Measurements from ENCODE around the gene MAD1L1.

Gene MAD1L1

DNA sequence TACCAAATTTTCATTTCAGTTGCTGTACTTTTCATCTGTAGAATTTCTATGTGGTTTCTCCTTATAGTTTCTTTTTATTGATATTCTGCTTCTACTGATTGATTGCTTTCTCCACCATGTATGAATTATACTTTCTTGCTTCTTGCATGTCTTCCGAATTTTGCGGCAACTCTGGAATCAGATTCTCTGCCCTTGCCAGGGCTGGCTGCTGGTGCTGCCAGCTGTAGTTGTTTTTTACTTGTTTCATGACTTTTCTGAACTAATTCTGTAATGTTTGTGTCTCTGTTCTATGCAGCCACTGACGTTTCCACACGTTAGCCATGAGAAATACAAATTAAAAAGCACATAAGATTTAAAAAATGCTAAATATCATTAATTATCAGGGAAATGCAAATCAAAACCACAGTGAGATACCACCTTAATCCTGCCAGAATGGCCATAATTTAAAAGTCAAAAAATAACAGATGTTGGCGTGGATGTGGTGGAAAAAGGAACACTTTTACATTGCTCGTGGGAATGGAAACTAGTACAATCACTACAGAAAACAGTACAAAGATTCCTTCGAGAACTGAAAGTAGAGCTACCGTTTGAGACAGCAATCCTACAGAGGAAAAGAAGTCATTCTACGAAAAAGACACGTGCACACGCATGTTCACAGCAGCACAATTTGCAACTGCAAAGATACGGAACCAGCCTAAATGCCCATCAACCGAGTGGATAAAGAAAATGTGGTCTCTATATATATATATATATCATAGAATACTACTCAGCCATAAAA lies 51.5 kb downstream of the MAD1L1 start:
- no peaks in the 10 kb centered on the region for H3K27me3 ChIP-seq (replicated peaks; ENCODE audit: control insufficient read depth, insufficient read depth, low read length, poor library complexity, severe bottlenecking)
- no peaks in the 10 kb centered on the region for H3K9me3 ChIP-seq (ENCODE audit: control insufficient read depth, low read length)
- DNase-seq = no peak
- H3K36me3 ChIP-seq (ENCODE audit: control insufficient read depth, insufficient read depth, low read length) = no peaks in the 10 kb centered on the region
- no peaks in the 10 kb centered on the region for H3K4me1 ChIP-seq (ENCODE audit: control insufficient read depth, insufficient read depth, low read length, poor library complexity, severe bottlenecking)
- H3K4me3 ChIP-seq (ENCODE audit: insufficient read depth, low read depth, low read length, poor library complexity, severe bottlenecking) = no peak overlapping the region
- no peak overlapping the region for H3K27ac ChIP-seq (ENCODE audit: insufficient read depth, low read length, poor library complexity, severe bottlenecking)

- H3K9me3 ChIP-seq (ENCODE audit: control insufficient read depth, low read length) = no peaks in the 10 kb centered on the region
- H3K4me1 ChIP-seq (ENCODE audit: control insufficient read depth, insufficient read depth, low read length, poor library complexity, severe bottlenecking) = no peaks in the 10 kb centered on the region
- H3K27ac ChIP-seq (ENCODE audit: insufficient read depth, low read length, poor library complexity, severe bottlenecking) = no peak overlapping the region
- H3K36me3 ChIP-seq (ENCODE audit: control insufficient read depth, insufficient read depth, low read length) = no peaks in the 10 kb centered on the region
- no peaks in the 10 kb centered on the region for H3K27me3 ChIP-seq (replicated peaks; ENCODE audit: control insufficient read depth, insufficient read depth, low read length, poor library complexity, severe bottlenecking)
- no peak overlapping the region for H3K4me3 ChIP-seq (ENCODE audit: insufficient read depth, low read depth, low read length, poor library complexity, severe bottlenecking)
- DNase-seq = no peak
These were observed 52.7 kb downstream of the MAD1L1 start for GRCh38 chr7:2180081-2180480.

DNA sequence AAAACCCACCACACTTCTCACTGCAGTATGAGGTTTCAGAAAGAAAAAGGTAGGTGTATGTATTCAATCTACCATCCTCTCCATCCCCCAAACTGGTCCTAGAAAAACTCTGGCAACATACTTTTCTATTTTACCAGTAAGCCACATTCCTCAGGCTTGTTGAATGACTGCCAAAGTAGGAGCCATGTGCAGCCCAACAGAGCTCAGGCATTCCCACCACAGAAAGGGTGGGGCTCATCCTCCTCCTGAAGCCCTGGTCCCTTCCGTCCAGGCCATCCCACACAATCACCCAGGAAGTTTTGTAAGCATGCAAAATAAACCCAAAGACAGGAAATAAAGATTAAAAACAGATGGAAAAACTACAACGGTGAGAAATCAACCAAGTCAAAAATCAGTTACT lies 57.2 kb downstream of the MAD1L1 start:
- DNase-seq = no peak
- Histone ChIP-seq H3K36me3 (ENCODE audit: control insufficient read depth, insufficient read depth, low read length) (no peaks in the 10 kb centered on the region), H3K27ac (ENCODE audit: insufficient read depth, low read length, poor library complexity, severe bottlenecking) (no peak overlapping the region), H3K27me3 (replicated peaks; ENCODE audit: control insufficient read depth, insufficient read depth, low read length, poor library complexity, severe bottlenecking) (no peaks in the 10 kb centered on the region), H3K9me3 (ENCODE audit: control insufficient read depth, low read length) (no peaks in the 10 kb centered on the region), H3K4me1 (ENCODE audit: control insufficient read depth, insufficient read depth, low read length, poor library complexity, severe bottlenecking) (no peaks in the 10 kb centered on the region), H3K4me3 (ENCODE audit: insufficient read depth, low read depth, low read length, poor library complexity, severe bottlenecking) (no peak overlapping the region)

DNA sequence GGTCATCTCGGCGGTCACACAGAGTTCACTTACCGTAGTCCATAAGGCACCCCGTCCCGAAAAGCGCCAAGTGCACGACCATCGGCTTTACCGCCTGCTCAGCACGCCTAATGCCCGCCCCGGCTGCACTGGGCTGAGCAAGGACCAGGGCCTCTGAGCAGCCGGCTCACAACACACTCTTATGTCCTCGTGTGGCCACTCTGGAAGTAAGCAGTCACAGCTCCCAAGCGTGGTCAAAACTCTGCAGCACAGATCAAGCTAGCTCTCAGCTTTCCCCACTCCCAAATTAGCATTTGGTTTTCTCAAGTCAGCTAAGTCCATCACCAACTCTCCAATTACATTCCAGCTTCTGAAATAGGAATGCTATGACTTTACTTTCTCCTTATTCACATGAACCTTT lies 57.7 kb downstream of the MAD1L1 start:
- Histone ChIP-seq H3K4me1 (ENCODE audit: control insufficient read depth, insufficient read depth, low read length, poor library complexity, severe bottlenecking) (no peaks in the 10 kb centered on the region), H3K36me3 (ENCODE audit: control insufficient read depth, insufficient read depth, low read length) (no peaks in the 10 kb centered on the region)

DNA sequence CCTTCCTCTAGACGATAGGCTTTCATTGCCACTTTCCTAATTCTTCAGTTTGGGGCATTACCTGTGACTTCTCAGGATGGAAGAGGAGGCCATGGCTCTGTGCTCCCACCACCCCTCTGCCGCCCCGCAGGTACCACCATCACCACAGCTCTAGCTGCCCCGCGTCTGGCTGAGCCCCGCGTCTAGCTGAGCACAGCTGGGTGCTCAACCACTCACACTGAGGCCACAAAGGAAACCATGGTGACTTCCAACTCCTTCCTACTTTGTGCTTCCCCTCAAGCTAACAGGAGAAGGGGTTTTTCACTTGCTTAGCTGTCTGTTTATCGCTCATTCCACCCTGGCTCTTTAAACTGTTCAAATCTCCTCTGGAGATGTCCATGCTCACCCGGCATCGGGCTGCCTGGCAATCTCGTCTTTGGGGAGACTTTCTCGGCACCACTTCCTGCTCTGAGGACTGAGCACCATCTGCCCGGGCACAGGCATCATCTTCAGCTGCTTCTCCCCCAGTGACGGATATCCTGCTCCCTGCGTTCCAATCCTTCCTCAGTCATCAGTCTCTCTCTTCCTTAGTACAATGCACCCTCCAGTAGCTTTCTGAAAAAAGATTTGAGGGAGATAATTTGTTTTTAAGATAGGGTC lies 59.4 kb downstream of the MAD1L1 start:
- Histone ChIP-seq H3K9me3 (ENCODE audit: control insufficient read depth, low read length) (no peaks in the 10 kb centered on the region), H3K27ac (ENCODE audit: insufficient read depth, low read length, poor library complexity, severe bottlenecking) (no peak overlapping the region), H3K27me3 (replicated peaks; ENCODE audit: control insufficient read depth, insufficient read depth, low read length, poor library complexity, severe bottlenecking) (no peaks in the 10 kb centered on the region), H3K36me3 (ENCODE audit: control insufficient read depth, insufficient read depth, low read length) (no peaks in the 10 kb centered on the region), H3K4me1 (ENCODE audit: control insufficient read depth, insufficient read depth, low read length, poor library complexity, severe bottlenecking) (no peaks in the 10 kb centered on the region), H3K4me3 (ENCODE audit: insufficient read depth, low read depth, low read length, poor library complexity, severe bottlenecking) (no peak overlapping the region)
- no peak for DNase-seq

More for the DNA sequence above, 57.7 kb downstream of the MAD1L1 start:
- DNase-seq = no peak
- Histone ChIP-seq H3K4me3 (ENCODE audit: insufficient read depth, low read depth, low read length, poor library complexity, severe bottlenecking) (no peak overlapping the region), H3K27ac (ENCODE audit: insufficient read depth, low read length, poor library complexity, severe bottlenecking) (no peak overlapping the region), H3K9me3 (ENCODE audit: control insufficient read depth, low read length) (no peaks in the 10 kb centered on the region), H3K27me3 (replicated peaks; ENCODE audit: control insufficient read depth, insufficient read depth, low read length, poor library complexity, severe bottlenecking) (no peaks in the 10 kb centered on the region)

DNA sequence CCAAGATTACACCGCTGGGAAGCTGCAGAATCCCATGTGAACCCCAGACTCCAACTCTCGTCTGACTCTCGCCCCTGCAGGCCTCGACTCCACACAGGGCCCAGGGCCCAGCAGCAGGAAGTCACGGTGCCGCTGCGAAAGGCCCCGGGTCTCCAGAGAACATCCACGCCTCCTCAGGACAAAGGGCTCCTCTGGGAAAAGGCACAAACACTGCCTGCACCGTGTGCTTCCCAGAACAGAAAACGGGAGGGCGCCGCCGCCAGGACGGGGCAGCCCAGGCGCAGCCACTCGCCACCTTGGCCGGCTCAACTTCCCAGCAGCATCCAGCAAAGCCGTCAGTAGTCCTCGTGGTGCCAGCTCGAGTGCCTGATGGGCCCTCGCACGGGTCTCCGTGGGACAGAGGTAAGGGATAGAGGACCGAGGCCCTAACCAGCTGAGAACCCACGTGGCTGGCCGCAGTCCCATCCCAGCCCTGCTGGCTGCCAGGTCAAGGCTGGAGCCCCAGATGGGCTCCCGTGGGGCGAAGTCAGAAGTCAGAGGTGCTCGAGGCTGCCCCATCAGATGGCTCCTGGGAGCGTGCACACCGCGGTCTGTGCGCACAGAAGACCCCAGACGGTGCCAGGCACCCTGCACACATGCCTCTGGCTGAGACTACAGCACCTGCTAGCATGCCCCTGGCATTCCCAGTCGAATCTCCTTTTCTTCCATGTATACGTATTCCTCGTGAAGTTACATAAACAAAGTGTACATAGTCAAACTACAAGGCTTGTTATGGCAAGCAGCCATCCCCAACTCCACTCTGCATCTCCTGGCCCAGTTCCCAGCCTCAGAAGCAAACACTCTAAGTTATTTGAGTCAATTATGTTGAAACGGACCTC lies 60.2 kb downstream of the MAD1L1 start:
- no peak overlapping the region for H3K4me3 ChIP-seq (ENCODE audit: insufficient read depth, low read depth, low read length, poor library complexity, severe bottlenecking)
- DNase-seq = no peak
- H3K27ac ChIP-seq (ENCODE audit: insufficient read depth, low read length, poor library complexity, severe bottlenecking) = no peak overlapping the region
- no peaks in the 10 kb centered on the region for H3K4me1 ChIP-seq (ENCODE audit: control insufficient read depth, insufficient read depth, low read length, poor library complexity, severe bottlenecking)
- H3K36me3 ChIP-seq (ENCODE audit: control insufficient read depth, insufficient read depth, low read length) = no peaks in the 10 kb centered on the region
- H3K27me3 ChIP-seq (replicated peaks; ENCODE audit: control insufficient read depth, insufficient read depth, low read length, poor library complexity, severe bottlenecking) = no peaks in the 10 kb centered on the region
- H3K9me3 ChIP-seq (ENCODE audit: control insufficient read depth, low read length) = no peaks in the 10 kb centered on the region

- H3K4me1 ChIP-seq (ENCODE audit: control insufficient read depth, insufficient read depth, low read length, poor library complexity, severe bottlenecking) = no peaks in the 10 kb centered on the region
- H3K27ac ChIP-seq (ENCODE audit: insufficient read depth, low read length, poor library complexity, severe bottlenecking) = no peak overlapping the region
- H3K36me3 ChIP-seq (ENCODE audit: control insufficient read depth, insufficient read depth, low read length) = no peaks in the 10 kb centered on the region
- no peaks in the 10 kb centered on the region for H3K9me3 ChIP-seq (ENCODE audit: control insufficient read depth, low read length)
- no peak for DNase-seq
- no peaks in the 10 kb centered on the region for H3K27me3 ChIP-seq (replicated peaks; ENCODE audit: control insufficient read depth, insufficient read depth, low read length, poor library complexity, severe bottlenecking)
- H3K4me3 ChIP-seq (ENCODE audit: insufficient read depth, low read depth, low read length, poor library complexity, severe bottlenecking) = no peak overlapping the region
These were observed 60.9 kb downstream of the MAD1L1 start for GRCh38 chr7:2171855-2172254.

- no peak for DNase-seq
These were observed 61.9 kb downstream of the MAD1L1 start for GRCh38 chr7:2170576-2171521.

DNA sequence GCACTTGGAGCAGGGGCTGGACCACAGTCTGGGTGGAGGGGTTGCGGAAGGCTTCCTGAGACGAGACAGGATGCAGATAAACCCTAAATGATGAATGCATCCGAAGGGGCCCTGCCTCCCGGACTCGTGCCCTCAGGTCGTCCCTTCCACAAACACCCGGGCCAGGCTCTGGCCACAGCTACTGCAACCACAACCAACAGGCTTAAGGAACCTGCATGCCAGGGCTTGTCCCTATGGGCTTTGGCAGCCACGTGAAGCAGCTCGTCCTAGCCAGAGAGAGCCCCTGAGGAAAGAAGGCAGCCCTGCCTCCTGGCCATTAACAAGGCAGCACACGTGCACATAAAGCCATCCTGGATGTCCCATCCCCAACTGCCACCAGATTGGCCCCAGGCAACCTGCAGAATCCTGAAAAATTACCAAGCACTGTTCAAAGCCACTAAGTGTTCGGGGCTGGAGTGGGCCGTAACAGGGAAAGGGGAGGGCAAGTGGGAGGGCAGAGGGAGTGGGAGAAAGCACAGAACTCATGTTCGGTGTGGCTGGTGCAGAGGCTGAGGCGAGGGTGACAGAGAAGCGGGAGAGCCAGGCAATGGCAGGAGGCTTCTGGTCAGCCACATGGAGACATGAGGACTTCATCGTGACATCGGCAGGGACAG lies 62.7 kb downstream of the MAD1L1 start:
- Histone ChIP-seq H3K27me3 (replicated peaks; ENCODE audit: control insufficient read depth, insufficient read depth, low read length, poor library complexity, severe bottlenecking) (no peaks in the 10 kb centered on the region), H3K4me3 (ENCODE audit: insufficient read depth, low read depth, low read length, poor library complexity, severe bottlenecking) (no peak overlapping the region), H3K27ac (ENCODE audit: insufficient read depth, low read length, poor library complexity, severe bottlenecking) (no peak overlapping the region), H3K9me3 (ENCODE audit: control insufficient read depth, low read length) (no peaks in the 10 kb centered on the region), H3K36me3 (ENCODE audit: control insufficient read depth, insufficient read depth, low read length) (no peaks in the 10 kb centered on the region), H3K4me1 (ENCODE audit: control insufficient read depth, insufficient read depth, low read length, poor library complexity, severe bottlenecking) (no peaks in the 10 kb centered on the region)
- no peak for DNase-seq

More at GRCh38 chr7:2170576-2171521, 61.9 kb downstream of the MAD1L1 start:
- Histone ChIP-seq H3K4me3 (ENCODE audit: insufficient read depth, low read depth, low read length, poor library complexity, severe bottlenecking) (no peak overlapping the region), H3K36me3 (ENCODE audit: control insufficient read depth, insufficient read depth, low read length) (no peaks in the 10 kb centered on the region), H3K9me3 (ENCODE audit: control insufficient read depth, low read length) (no peaks in the 10 kb centered on the region), H3K27me3 (replicated peaks; ENCODE audit: control insufficient read depth, insufficient read depth, low read length, poor library complexity, severe bottlenecking) (no peaks in the 10 kb centered on the region), H3K27ac (ENCODE audit: insufficient read depth, low read length, poor library complexity, severe bottlenecking) (no peak overlapping the region), H3K4me1 (ENCODE audit: control insufficient read depth, insufficient read depth, low read length, poor library complexity, severe bottlenecking) (no peaks in the 10 kb centered on the region)

All from effector memory CD4-positive, alpha-beta T cell (primary cell).